Measurements from ENCODE around the gene SOD1. TPM values are rescaled to one million over a fixed set of nuclear protein-coding genes. Genes with fewer than 3 reads are reported as not detected.

The SOD1 gene
- total RNA-seq, 2 donors from 2014 or later = 185 to 234 TPM

- peaks cover 17% of the 10 kb centered on the region for H3K36me3 Mint-ChIP-seq (ENCODE audit: low read depth)
- Histone ChIP-seq H3K36me3 (ENCODE audit: control insufficient read depth, insufficient read depth, low read length) (peaks cover 3% of the 10 kb centered on the region), H3K4me1 (ENCODE audit: control insufficient read depth, insufficient read depth, low read length) (peaks cover 2% of the 10 kb centered on the region), H3K9ac (ENCODE audit: extremely low read depth, low read length, poor library complexity, severe bottlenecking) (no peak overlapping the region), H3K4me3 (ENCODE audit: low read length) (no peak overlapping the region), H3K27me3 (ENCODE audit: control insufficient read depth, insufficient read depth, low read length, poor library complexity, severe bottlenecking) (no peaks in the 10 kb centered on the region), H3K27ac (ENCODE audit: low read depth, low read length) (no peak overlapping the region), H3K9me3 (ENCODE audit: control insufficient read depth, low read length) (no peaks in the 10 kb centered on the region)
- no peak overlapping the region for H3K27ac Mint-ChIP-seq
- no peak for TF ChIP-seq CTCF (conservative IDR thresholded peaks at IDR 0.05)
- H3K9me3 Mint-ChIP-seq = peaks cover 7% of the 10 kb centered on the region
- WGBS, 2 experiments (ENCODE audit: insufficient coverage in 1 of 2, insufficient read length in 1 of 2) = 91 to 98% methylated on average over 6 to 9 of the region's 9 CpGs
- H3K4me3 Mint-ChIP-seq = no peak overlapping the region
- no peak for DNase-seq
- no peaks in the 10 kb centered on the region for H3K27me3 Mint-ChIP-seq (ENCODE audit: insufficient read depth)
- peaks cover 20% of the 10 kb centered on the region for H3K4me1 Mint-ChIP-seq
Measured at GRCh38 chr21:31658053-31658452, 1.4 kb upstream of the SOD1 start.

- H3K9me3 ChIP-seq (ENCODE audit: control insufficient read depth, low read length) = no peaks in the 10 kb centered on the region
- H3K36me3 Mint-ChIP-seq (ENCODE audit: low read depth) = peaks cover 26% of the 10 kb centered on the region
- H3K27me3 Mint-ChIP-seq (ENCODE audit: insufficient read depth) = no peaks in the 10 kb centered on the region
- WGBS, 2 experiments (ENCODE audit: insufficient coverage in 1 of 2, insufficient read length in 1 of 2) = 5 to 14% methylated on average over 7 to 18 of the region's 18 CpGs
- H3K27ac ChIP-seq (ENCODE audit: low read depth, low read length) = no peak overlapping the region
- no peak for TF ChIP-seq CTCF (conservative IDR thresholded peaks at IDR 0.05)
- H3K27me3 ChIP-seq (ENCODE audit: control insufficient read depth, insufficient read depth, low read length, poor library complexity, severe bottlenecking) = no peaks in the 10 kb centered on the region
- peak overlapping the region; percentile 86 for H3K4me3 ChIP-seq (ENCODE audit: low read length)
- H3K4me1 ChIP-seq (ENCODE audit: control insufficient read depth, insufficient read depth, low read length) = peaks cover 2% of the 10 kb centered on the region
- H3K27ac Mint-ChIP-seq = peak overlapping the region; percentile 98
- no peak overlapping the region for H3K9ac ChIP-seq (ENCODE audit: extremely low read depth, low read length, poor library complexity, severe bottlenecking)
- H3K9me3 Mint-ChIP-seq = peaks cover 7% of the 10 kb centered on the region
- H3K4me3 Mint-ChIP-seq = peak overlapping the region; percentile 90
- no peak for DNase-seq
- H3K4me1 Mint-ChIP-seq = peaks cover 20% of the 10 kb centered on the region
- peaks cover 14% of the 10 kb centered on the region for H3K36me3 ChIP-seq (ENCODE audit: control insufficient read depth, insufficient read depth, low read length)
Measured at GRCh38 chr21:31659286-31659535, 282 bp upstream of the SOD1 start.

GRCh38 chr21:31660259-31660565 is 719 bp downstream of the SOD1 start:
- no peaks in the 10 kb centered on the region for H3K27me3 ChIP-seq (ENCODE audit: control insufficient read depth, insufficient read depth, low read length, poor library complexity, severe bottlenecking)
- TF ChIP-seq CTCF (conservative IDR thresholded peaks at IDR 0.05) = no peak
- Mint-ChIP-seq H3K36me3 (ENCODE audit: low read depth) (peaks cover 33% of the 10 kb centered on the region), H3K4me1 (peaks cover 20% of the 10 kb centered on the region), H3K4me3 (peak overlapping the region; percentile 90), H3K27ac (peak overlapping the region; percentile 74), H3K9me3 (peaks cover 3% of the 10 kb centered on the region), H3K27me3 (ENCODE audit: insufficient read depth) (no peaks in the 10 kb centered on the region)
- peak overlapping the region; percentile 86 for H3K4me3 ChIP-seq (ENCODE audit: low read length)
- no peak overlapping the region for H3K27ac ChIP-seq (ENCODE audit: low read depth, low read length)
- no peaks in the 10 kb centered on the region for H3K9me3 ChIP-seq (ENCODE audit: control insufficient read depth, low read length)
- DNase-seq = no peak
- 0 to 2% methylated on average over 2 to 12 of the region's 12 CpGs for WGBS, 2 experiments (ENCODE audit: insufficient coverage in 1 of 2, insufficient read length in 1 of 2)
- peaks cover 2% of the 10 kb centered on the region for H3K4me1 ChIP-seq (ENCODE audit: control insufficient read depth, insufficient read depth, low read length)
- H3K36me3 ChIP-seq (ENCODE audit: control insufficient read depth, insufficient read depth, low read length) = peaks cover 16% of the 10 kb centered on the region
- H3K9ac ChIP-seq (ENCODE audit: extremely low read depth, low read length, poor library complexity, severe bottlenecking) = peak overlapping the region; percentile 12
